ENCODE results near the gene MOB3B. TPM values are rescaled to one million over a fixed set of nuclear protein-coding genes. Genes with fewer than 3 reads are reported as not detected.

The MOB3B gene
- polyA plus RNA-seq, 1 of the 3 experiments (the other 2 are of a cell fraction): 0.90 TPM

DNA sequence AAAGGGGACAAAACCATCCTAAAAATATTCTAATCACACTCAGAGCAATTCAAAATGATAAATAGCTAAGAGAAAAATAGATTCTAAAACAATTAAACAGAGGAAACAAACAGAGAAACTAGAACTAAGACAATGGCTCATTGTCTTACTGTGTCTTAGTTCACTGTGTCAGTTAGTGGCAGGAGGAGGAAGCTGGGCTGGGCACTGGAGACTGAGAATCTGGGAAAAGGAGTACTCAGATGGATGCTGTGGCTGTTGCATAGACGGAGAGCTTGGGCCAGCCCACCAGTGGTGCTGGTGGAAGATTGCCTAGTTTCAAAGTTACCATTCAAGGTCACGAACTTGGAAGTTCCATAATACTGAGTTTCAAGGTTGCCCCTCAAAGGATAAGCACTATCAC, 100.2 kb downstream of the MOB3B start:
- no peak overlapping the region for H3K4me3 ChIP-seq (ENCODE audit: low read depth in 2 of 2, low read length in 1 of 2)
- no peaks in the 10 kb centered on the region for H4K20me1 ChIP-seq (ENCODE audit: insufficient read depth)
- no peak overlapping the region for H3K27ac ChIP-seq (ENCODE audit: low read depth in 2 of 2, low read length in 1 of 2)
- no peak for TF ChIP-seq GATA2 (CRISPR knock-in tag; IDR thresholded peaks at IDR 0.05)
- H3K9ac ChIP-seq: no peak overlapping the region
- no peak for DNase-seq
- H3K9me3 ChIP-seq: no peaks in the 10 kb centered on the region
- no peak overlapping the region for H3K4me2 ChIP-seq
- H3K4me1 ChIP-seq (ENCODE audit: control insufficient read depth in 1 of 2, insufficient read depth in 2 of 2, low read depth in 1 of 2, low read length in 1 of 2): peaks cover 16 to 18% of the 10 kb centered on the region in 2 experiments; a peak in 3 of 4 replicates
- H3K36me3 ChIP-seq (replicated peaks in 1 of 2; ENCODE audit: control insufficient read depth in 1 of 2, insufficient read depth in 2 of 2, low read length in 1 of 2): no peaks in the 10 kb centered on the region
- H3F3A ChIP-seq (replicated peaks; ENCODE audit: insufficient read depth): peaks cover 8% of the 10 kb centered on the region
- WGBS (ENCODE audit: low lambda C conversion rate): 93% methylated on average over 2 of the region's 2 CpGs
- no peak overlapping the region for H2AFZ ChIP-seq (ENCODE audit: low read depth)
- no peaks in the 10 kb centered on the region for H3K9me2 ChIP-seq
- CTCF ChIA-PET: interaction anchor here (1.2 kb wide), 1 partner anchor 28 kb away, joined by 3 read pairs; no protein-coding TSS in a partner anchor
- no peaks in the 10 kb centered on the region for H3K79me2 ChIP-seq (ENCODE audit: insufficient read depth)
- POLR2A ChIA-PET: no interaction called here
- H3K27me3 ChIP-seq (ENCODE audit: insufficient read depth): no peaks in the 10 kb centered on the region

DNA sequence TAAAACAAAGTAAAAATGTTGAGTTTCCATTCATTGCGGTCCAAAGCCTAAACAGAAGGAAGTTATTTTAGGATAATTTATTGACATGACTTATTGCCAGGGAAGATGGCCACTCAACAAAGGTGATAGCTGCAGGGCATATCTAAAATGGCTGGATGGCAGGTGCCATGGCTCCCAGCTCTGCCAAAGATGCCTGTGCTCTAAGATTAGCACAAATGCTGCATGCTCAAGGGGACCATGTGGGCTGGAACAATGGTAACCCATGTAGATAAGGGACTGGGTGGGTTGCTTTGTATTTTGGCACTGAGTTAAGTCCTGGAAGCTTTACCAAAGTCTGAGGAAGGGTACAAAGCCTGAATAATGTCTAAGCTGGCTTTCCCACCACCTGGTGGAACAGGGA, 101.1 kb downstream of the MOB3B start:
- Histone ChIP-seq H3K9me3 (no peaks in the 10 kb centered on the region), H3K79me2 (ENCODE audit: insufficient read depth) (no peaks in the 10 kb centered on the region), H2AFZ (ENCODE audit: low read depth) (no peak overlapping the region), H3K9me2 (no peaks in the 10 kb centered on the region), H3K4me2 (no peak overlapping the region), H3K27ac (ENCODE audit: low read depth in 2 of 2, low read length in 1 of 2) (no peak overlapping the region), H3K9ac (no peak overlapping the region), H4K20me1 (ENCODE audit: insufficient read depth) (no peaks in the 10 kb centered on the region), H3K4me3 (ENCODE audit: low read depth in 2 of 2, low read length in 1 of 2) (no peak overlapping the region), H3K4me1 (ENCODE audit: control insufficient read depth in 1 of 2, insufficient read depth in 2 of 2, low read depth in 1 of 2, low read length in 1 of 2) (peaks cover 16 to 18% of the 10 kb centered on the region in 2 experiments; a peak in 3 of 4 replicates), H3K36me3 (replicated peaks in 1 of 2; ENCODE audit: control insufficient read depth in 1 of 2, insufficient read depth in 2 of 2, low read length in 1 of 2) (no peaks in the 10 kb centered on the region), H3F3A (replicated peaks; ENCODE audit: insufficient read depth) (peaks cover 15% of the 10 kb centered on the region), H3K27me3 (ENCODE audit: insufficient read depth) (no peaks in the 10 kb centered on the region)
- 92% methylated on average over 1 of the region's 1 CpG for WGBS (ENCODE audit: low lambda C conversion rate)
- DNase-seq: no peak
- no peak for TF ChIP-seq NFIC (IDR thresholded peaks at IDR 0.05; ENCODE audit: borderline replicate concordance)
- ChIA-PET POLR2A (no interaction called here), CTCF (interaction anchor here (1.1 kb wide), 1 partner anchor 18 kb away, joined by 3 read pairs; no protein-coding TSS in a partner anchor)

GRCh38 chr9:27427272-27427643, 102.4 kb downstream of the MOB3B start:
- no peak overlapping the region; the same call in 1 of the 2 replicates for H3K9ac ChIP-seq
- no peak for DNase-seq
- TF ChIP-seq PBX3 (IDR thresholded peaks at IDR 0.05): peak; percentile 91
- TF ChIP-seq FOXM1 (IDR thresholded peaks at IDR 0.05; ENCODE audit: low read depth): no peak
- TF ChIP-seq JUND (IDR thresholded peaks at IDR 0.05): peak; percentile 91
- no peak for TF ChIP-seq RAD21 (IDR thresholded peaks at IDR 0.05; ENCODE audit: low read length)
- peak; percentile 14; the same call in 1 of the 2 replicates for TF ChIP-seq TAF1 (IDR thresholded peaks at IDR 0.05; ENCODE audit: borderline replicate concordance, low read depth, low read length)
- TF ChIP-seq RCOR1 (IDR thresholded peaks at IDR 0.05; ENCODE audit: low read length): no peak
- TF ChIP-seq ZBTB33 (IDR thresholded peaks at IDR 0.05; ENCODE audit: borderline replicate concordance, low read depth): no peak
- peak; percentile 78 for TF ChIP-seq FOSL2 (IDR thresholded peaks at IDR 0.05; ENCODE audit: borderline replicate concordance, low read depth)
- 0 out of 2 replicates have a peak, but pooled peaks have one; percentile 29 for TF ChIP-seq REST (IDR thresholded peaks at IDR 0.05; ENCODE audit: low read depth, low read length)
- peak; percentile 79; the same call in 1 of the 2 replicates for TF ChIP-seq POLR2AphosphoS5 (IDR thresholded peaks at IDR 0.05; ENCODE audit: low read depth, low read length)
- TF ChIP-seq NFIC (IDR thresholded peaks at IDR 0.05; ENCODE audit: borderline replicate concordance): peak; percentile 40; the same call in 1 of the 2 replicates
- peak; percentile 75; the same call in 1 of the 2 replicates for TF ChIP-seq TEAD4 (IDR thresholded peaks at IDR 0.05; ENCODE audit: borderline replicate concordance, insufficient read depth)
- TF ChIP-seq SIN3A (IDR thresholded peaks at IDR 0.05; ENCODE audit: borderline replicate concordance, low read depth, low read length): peak; percentile 41; the same call in 1 of the 2 replicates
- TF ChIP-seq EP300 (IDR thresholded peaks at IDR 0.05; ENCODE audit: borderline replicate concordance in 1 of 2, low read depth in 1 of 2, low read length in 1 of 2): peak in 1 of 2 experiments; percentile 80; a peak in 1 of 4 replicates

More at GRCh38 chr9:27427272-27427643, 102.4 kb downstream of the MOB3B start:
- Histone ChIP-seq H3K27ac (ENCODE audit: low read depth in 2 of 2, low read length in 1 of 2) (peak overlapping the region; percentile 71 to 73), H3K27me3 (ENCODE audit: insufficient read depth) (no peaks in the 10 kb centered on the region), H4K20me1 (ENCODE audit: insufficient read depth) (no peaks in the 10 kb centered on the region), H3K9me2 (no peaks in the 10 kb centered on the region), H2AFZ (ENCODE audit: low read depth) (no peak overlapping the region), H3K4me3 (ENCODE audit: low read depth in 2 of 2, low read length in 1 of 2) (no peak overlapping the region), H3F3A (replicated peaks; ENCODE audit: insufficient read depth) (peaks cover 15% of the 10 kb centered on the region), H3K4me2 (0 out of 2 replicates have a peak overlapping the region, but pooled peaks have one; percentile 14), H3K4me1 (ENCODE audit: control insufficient read depth in 1 of 2, insufficient read depth in 2 of 2, low read depth in 1 of 2, low read length in 1 of 2) (peaks cover 16 to 18% of the 10 kb centered on the region in 2 experiments; a peak in 3 of 4 replicates), H3K36me3 (replicated peaks in 1 of 2; ENCODE audit: control insufficient read depth in 1 of 2, insufficient read depth in 2 of 2, low read length in 1 of 2) (no peaks in the 10 kb centered on the region), H3K79me2 (ENCODE audit: insufficient read depth) (no peaks in the 10 kb centered on the region), H3K9me3 (no peaks in the 10 kb centered on the region)
- POLR2A ChIA-PET: no interaction called here
- CTCF ChIA-PET: no interaction called here
- 13% methylated on average over 3 of the region's 3 CpGs for WGBS (ENCODE audit: low lambda C conversion rate)
